Omental fat pad (tissue), 4 donors: ENCODE data around the gene GVQW3. TPM values are rescaled to one million over a fixed set of nuclear protein-coding genes. Genes with fewer than 3 reads are reported as not detected.
"Not testable (repeated sequence)": the region's sequence is repeated elsewhere in the genome, so short reads cannot be mapped to it uniquely, and the experiment has no call there.

Experiments used
- ATAC-seq: fragments of 150-250 bp; one replicate; pipeline ENCODE4 v1.9.1; 2016; ENCODE audit warnings: mild to moderate bottlenecking, moderate library complexity; ENCODE audit not compliant: low FRiP score
- DNase-seq: peaks from one replicate; pipeline ENCODE4 v3.0.0-alpha.2; 2019; ENCODE audit warnings: low spot score
- CTCF ChIP-seq, 3 donors: fragments of 450-650 bp; IDR thresholded peaks; one replicate each; pipeline ENCODE4 v1.5.1; 2016 to 2017; ENCODE audit warnings: antibody characterized with exemption in 3 of 3, mild to moderate bottlenecking in 3 of 3, moderate library complexity in 2 of 3
- total RNA-seq, 4 donors: library from RNA; depleted of rRNA; stranded (reverse); fragments of >200 nt; gene quantifications; one replicate each; pipeline ENCODE4 v1.1.0, GENCODE V29; 2016

Gene GVQW3
- total RNA-seq, 4 donors from 2014 or later: 0.96 to 2.0 (median 1.4) TPM

GRCh38 chr11:76395296-76395695 lies 14.2 kb downstream of the GVQW3 start:
- DNase-seq: no peak
- TF ChIP-seq CTCF (IDR thresholded peaks at IDR 0.05): no peak
- no peak for ATAC-seq

- no peak for TF ChIP-seq CTCF (IDR thresholded peaks at IDR 0.05)
- no peak for DNase-seq
- no peak for ATAC-seq
Observed at GRCh38 chr11:76397383-76397782, 16.3 kb downstream of the GVQW3 start.

- ATAC-seq (no peak), DNase-seq (no peak)
- TF ChIP-seq CTCF (IDR thresholded peaks at IDR 0.05): no peak
Observed at GRCh38 chr11:76400967-76401366, 19.8 kb downstream of the GVQW3 start.

- not testable (repeated sequence) for DNase-seq, ATAC-seq
Observed at GRCh38 chr11:76401484-76401883, 20.4 kb downstream of the GVQW3 start.

- ATAC-seq: no peak
- TF ChIP-seq CTCF (IDR thresholded peaks at IDR 0.05): no peak
- no peak for DNase-seq
Observed at GRCh38 chr11:76406359-76406758, 25.2 kb downstream of the GVQW3 start.

GRCh38 chr11:76408171-76408965 lies 27.2 kb downstream of the GVQW3 start:
- no peak for ATAC-seq
- DNase-seq: no peak
- no peak for TF ChIP-seq CTCF (IDR thresholded peaks at IDR 0.05)

- ATAC-seq (no peak), DNase-seq (no peak)
- TF ChIP-seq CTCF (IDR thresholded peaks at IDR 0.05): no peak
Observed at GRCh38 chr11:76410851-76411357, 29.8 kb downstream of the GVQW3 start.
